Natural killer cell (primary cell): ENCODE data around the gene PKIG. TPM values are rescaled to one million over a fixed set of nuclear protein-coding genes. Genes with fewer than 3 reads are reported as not detected.

Experiments used
- ATAC-seq, 3 donors: fragments of 150-1000 bp in 2 of 3; fragments of 200-7000 bp in 1 of 3; cut with Tn5 transposase; 1 replicate in 1 of 3; 2 replicates in 2 of 3; pipeline ENCODE4 v1.10.0; 2021; ENCODE audit warnings: mild to moderate bottlenecking in 2 of 3, moderate library complexity in 2 of 3
- DNase-seq, 2 donors: peaks; one replicate each; pipeline versions ENCODE4 v3.0.0 to v3.0.0-alpha.2; 2013 to 2021; ENCODE audit warnings: mixed read lengths in 1 of 2
- H3K27ac ChIP-seq: one replicate; pipeline ENCODE4 v1.5.1; 2013; ENCODE audit warnings: mild to moderate bottlenecking, low read length
- H3K27me3 ChIP-seq: one replicate; pipeline ENCODE4 v1.6.1; 2013; ENCODE audit warnings: low read length; ENCODE audit not compliant: control insufficient read depth, insufficient read depth
- H3K36me3 ChIP-seq: one replicate; pipeline ENCODE4 v1.6.1; 2013; ENCODE audit warnings: low read length; ENCODE audit not compliant: control insufficient read depth, insufficient read depth
- H3K4me1 ChIP-seq: one replicate; pipeline ENCODE4 v1.6.1; 2013; ENCODE audit warnings: low read length; ENCODE audit not compliant: control insufficient read depth, insufficient read depth
- H3K4me3 ChIP-seq: one replicate; pipeline ENCODE4 v1.5.1; 2013; ENCODE audit warnings: low read length
- H3K9me3 ChIP-seq: one replicate; pipeline ENCODE4 v1.6.1; 2013; ENCODE audit warnings: low read length; ENCODE audit not compliant: control insufficient read depth, insufficient read depth
- H3K27ac Mint-ChIP-seq, 2 donors: one replicate each; pipeline ENCODE4 v1.8.0; 2022; ENCODE audit warnings: mild to moderate bottlenecking in 2 of 2, mixed read lengths in 2 of 2, moderate library complexity in 1 of 2
- H3K27me3 Mint-ChIP-seq, 2 donors: one replicate each; pipeline ENCODE4 v1.8.0; 2022; ENCODE audit warnings: low read depth in 2 of 2, mixed read lengths in 2 of 2
- H3K36me3 Mint-ChIP-seq: one replicate; pipeline ENCODE4 v1.8.0; 2022; ENCODE audit warnings: mixed read lengths
- H3K4me1 Mint-ChIP-seq, 2 donors: one replicate each; pipeline ENCODE4 v1.8.0; 2022; ENCODE audit warnings: mixed read lengths in 2 of 2
- H3K4me3 Mint-ChIP-seq: one replicate; pipeline ENCODE4 v1.8.0; 2022; ENCODE audit warnings: mild to moderate bottlenecking, moderate library complexity, mixed read lengths
- H3K9me3 Mint-ChIP-seq, 2 donors: one replicate each; pipeline ENCODE4 v1.8.0; 2022; ENCODE audit warnings: mixed read lengths in 2 of 2
- WGBS: methylation state at CpG from one replicate; pipeline ENCODE4 v1.1.7; 2013; ENCODE audit warnings: missing lambda C conversion rate; ENCODE audit not compliant: insufficient coverage; 5-methylcytosine and 5-hydroxymethylcytosine counted together
- intact Hi-C: fragments of 100-400 bp; cut with micrococcal nuclease; formaldehyde crosslinking; loops from one replicate; pipeline ENCODE4 v1.14.2; 2022
- total RNA-seq, 4 donors: library from RNA; stranded (reverse); fragments of 120-200 nt in 1 of 4; gene quantifications; one replicate each; pipeline versions ENCODE4 v1.2.3 to v1.2.4, GENCODE V29; 2013 to 2022
- TF ChIP-seq, protein P1 (sequence below): fragments of 200-600 bp; IDR thresholded peaks from one replicate; pipeline ENCODE4 v1.8.0; 2022; ENCODE audit warnings: antibody characterized with exemption

The PKIG gene
- total RNA-seq, 3 donors from 2014 or later (not counting 1 experiment from before 2014, with no cell fraction given): 0.82 to 1.5 (median 1.5) TPM

- intact Hi-C loops: no loop called here
- Histone ChIP-seq H3K27me3 (no peaks in the 10 kb centered on the region), H3K27ac (no peak overlapping the region), H3K4me1 (peaks cover 36% of the 10 kb centered on the region), H3K36me3 (peaks cover 49% of the 10 kb centered on the region), H3K9me3 (no peaks in the 10 kb centered on the region), H3K4me3 (no peak overlapping the region)
- ATAC-seq (no peak), DNase-seq (no peak)
- H3K4me1 Mint-ChIP-seq: peaks cover 32 to 50% of the 10 kb centered on the region in 2 donors
- H3K9me3 Mint-ChIP-seq: no peaks in the 10 kb centered on the region
- H3K27ac Mint-ChIP-seq: peak overlapping the region; percentile 89 to 98
- H3K36me3 Mint-ChIP-seq: peaks cover 7% of the 10 kb centered on the region
- 91% methylated on average over 14 of the region's 14 CpGs for WGBS
- no peaks in the 10 kb centered on the region for H3K27me3 Mint-ChIP-seq
- H3K4me3 Mint-ChIP-seq: no peak overlapping the region
- TF ChIP-seq, protein P1, sequence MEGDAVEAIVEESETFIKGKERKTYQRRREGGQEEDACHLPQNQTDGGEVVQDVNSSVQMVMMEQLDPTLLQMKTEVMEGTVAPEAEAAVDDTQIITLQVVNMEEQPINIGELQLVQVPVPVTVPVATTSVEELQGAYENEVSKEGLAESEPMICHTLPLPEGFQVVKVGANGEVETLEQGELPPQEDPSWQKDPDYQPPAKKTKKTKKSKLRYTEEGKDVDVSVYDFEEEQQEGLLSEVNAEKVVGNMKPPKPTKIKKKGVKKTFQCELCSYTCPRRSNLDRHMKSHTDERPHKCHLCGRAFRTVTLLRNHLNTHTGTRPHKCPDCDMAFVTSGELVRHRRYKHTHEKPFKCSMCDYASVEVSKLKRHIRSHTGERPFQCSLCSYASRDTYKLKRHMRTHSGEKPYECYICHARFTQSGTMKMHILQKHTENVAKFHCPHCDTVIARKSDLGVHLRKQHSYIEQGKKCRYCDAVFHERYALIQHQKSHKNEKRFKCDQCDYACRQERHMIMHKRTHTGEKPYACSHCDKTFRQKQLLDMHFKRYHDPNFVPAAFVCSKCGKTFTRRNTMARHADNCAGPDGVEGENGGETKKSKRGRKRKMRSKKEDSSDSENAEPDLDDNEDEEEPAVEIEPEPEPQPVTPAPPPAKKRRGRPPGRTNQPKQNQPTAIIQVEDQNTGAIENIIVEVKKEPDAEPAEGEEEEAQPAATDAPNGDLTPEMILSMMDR: no peak
Observed at GRCh38 chr20:44616604-44616964, 34.2 kb downstream of the PKIG start.

GRCh38 chr20:44618318-44618731 is 35.9 kb downstream of the PKIG start:
- Histone ChIP-seq H3K9me3 (no peaks in the 10 kb centered on the region), H3K27me3 (no peaks in the 10 kb centered on the region), H3K4me1 (peaks cover 35% of the 10 kb centered on the region), H3K27ac (no peak overlapping the region), H3K36me3 (peaks cover 64% of the 10 kb centered on the region), H3K4me3 (no peak overlapping the region)
- Mint-ChIP-seq H3K4me3 (no peak overlapping the region), H3K4me1 (peaks cover 27 to 45% of the 10 kb centered on the region in 2 donors), H3K9me3 (no peaks in the 10 kb centered on the region), H3K27me3 (no peaks in the 10 kb centered on the region), H3K36me3 (peaks cover 7% of the 10 kb centered on the region), H3K27ac (peak overlapping the region; percentile 53 to 77)
- intact Hi-C loops: no loop called here
- DNase-seq (peak in 1 of 2 donors; percentile 66), ATAC-seq (no peak)
- TF ChIP-seq, protein P1: no peak
- 39% methylated on average over 14 of the region's 14 CpGs for WGBS

GRCh38 chr20:44619294-44619693 is 36.9 kb downstream of the PKIG start:
- H3K36me3 Mint-ChIP-seq: peaks cover 7% of the 10 kb centered on the region

More at GRCh38 chr20:44619294-44619693, 36.9 kb downstream of the PKIG start:
- no peaks in the 10 kb centered on the region for H3K27me3 Mint-ChIP-seq
- DNase-seq: no peak
- TF ChIP-seq, protein P1: no peak
- H3K4me3 Mint-ChIP-seq: no peak overlapping the region
- 97% methylated on average over 7 of the region's 7 CpGs for WGBS
- Histone ChIP-seq H3K27me3 (no peaks in the 10 kb centered on the region), H3K36me3 (peaks cover 66% of the 10 kb centered on the region), H3K9me3 (no peaks in the 10 kb centered on the region), H3K4me1 (peaks cover 34% of the 10 kb centered on the region), H3K4me3 (no peak overlapping the region), H3K27ac (no peak overlapping the region)
- intact Hi-C loops: no loop called here
- H3K27ac Mint-ChIP-seq: peak overlapping the region; percentile 14 to 77
- H3K4me1 Mint-ChIP-seq: peaks cover 27 to 37% of the 10 kb centered on the region in 2 donors
- ATAC-seq: no peak
- H3K9me3 Mint-ChIP-seq: no peaks in the 10 kb centered on the region
